GM21390 (cell line): ENCODE measurements around the gene DOK4.

Experiments
- ATAC-seq: cut with Tn5 transposase; IDR thresholded peaks from one replicate; pipeline ENCODE4 v1.9.1; 2021; ENCODE audit not compliant: unreplicated experiment

Gene DOK4

DNA sequence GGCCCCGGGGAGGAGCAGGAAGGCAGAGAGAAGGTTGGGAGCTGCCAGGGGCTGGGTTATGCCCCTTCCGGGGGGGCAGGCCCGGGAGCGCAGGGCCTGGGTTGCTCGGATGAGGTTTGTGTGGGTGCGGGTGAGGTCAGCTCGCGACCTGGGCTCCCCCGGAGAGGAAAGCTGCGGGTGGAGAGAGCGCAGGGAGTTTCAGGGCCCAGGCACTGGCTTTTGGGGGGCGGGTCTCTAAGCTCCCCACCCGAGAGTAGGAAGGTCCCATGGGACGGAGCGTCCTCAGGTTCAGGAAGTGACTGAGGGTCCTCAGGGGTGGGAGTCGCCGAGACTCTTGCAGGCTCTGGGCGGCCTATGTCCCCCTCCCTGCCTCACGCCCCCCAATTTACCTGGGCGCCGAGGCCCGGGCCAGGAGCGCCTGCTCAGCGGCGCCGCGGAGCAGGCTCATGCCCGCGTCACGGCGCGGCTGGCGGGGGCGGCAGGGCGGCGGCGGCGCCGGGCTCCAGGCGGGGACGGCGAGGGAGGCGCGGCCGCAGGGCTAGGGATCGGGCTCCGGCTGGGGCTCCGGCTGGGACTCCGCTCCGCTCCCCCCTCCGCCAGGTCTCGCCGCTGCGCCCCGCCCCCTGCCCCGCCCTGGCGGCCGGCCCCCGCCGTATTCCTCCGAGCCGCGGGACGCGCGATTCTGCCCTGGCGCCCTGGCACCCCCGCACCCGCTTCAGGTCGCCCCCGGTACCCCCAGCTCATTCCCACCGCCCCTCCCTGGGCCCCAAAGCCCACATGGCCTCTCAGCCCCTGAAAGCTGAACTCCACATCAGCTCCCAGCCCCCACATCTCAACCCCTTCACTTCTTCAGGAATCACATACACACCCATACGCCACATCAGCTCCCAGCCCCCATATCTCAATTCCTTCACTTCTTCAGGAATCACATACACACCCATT, at the start of gene DOK4:
Gene DOK4, minus strand, starts transcription at position 578 of the 942 bp plus-strand sequence. CDS start 6,986 bp downstream, outside the sequence.
- ATAC-seq = peak; percentile 92

DNA sequence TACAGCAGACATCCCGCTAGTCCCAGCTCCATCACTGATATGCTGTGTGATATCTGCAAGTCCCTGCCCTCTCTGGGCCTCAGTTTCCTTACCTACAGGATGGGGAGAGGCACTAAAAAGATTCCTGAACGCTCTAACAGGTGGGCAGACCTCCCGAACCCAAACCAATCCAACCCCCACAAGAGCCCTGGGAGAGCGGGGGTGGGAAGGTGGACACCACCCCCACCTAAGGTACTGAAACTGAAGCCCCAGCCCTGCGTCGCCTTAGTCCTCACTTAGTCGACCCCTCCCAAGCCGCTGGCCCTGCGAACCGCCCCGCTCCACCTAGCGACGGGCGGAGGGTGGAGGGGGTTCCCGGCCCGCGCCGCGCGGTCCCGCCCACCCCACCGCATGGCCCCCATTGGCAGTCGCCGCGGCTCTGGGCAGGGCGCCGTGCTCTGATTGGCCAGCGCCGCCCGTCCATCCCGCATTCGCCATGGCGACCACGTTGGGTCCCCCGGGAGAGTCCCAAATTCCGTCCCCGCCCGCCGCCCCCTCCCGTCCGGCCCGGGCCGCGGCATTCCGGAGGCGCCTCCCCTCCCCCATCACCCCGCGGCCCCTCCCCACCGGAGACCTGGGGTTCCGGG, 49.5 kb upstream of the DOK4 start:
- ATAC-seq = peak; percentile 60

DNA sequence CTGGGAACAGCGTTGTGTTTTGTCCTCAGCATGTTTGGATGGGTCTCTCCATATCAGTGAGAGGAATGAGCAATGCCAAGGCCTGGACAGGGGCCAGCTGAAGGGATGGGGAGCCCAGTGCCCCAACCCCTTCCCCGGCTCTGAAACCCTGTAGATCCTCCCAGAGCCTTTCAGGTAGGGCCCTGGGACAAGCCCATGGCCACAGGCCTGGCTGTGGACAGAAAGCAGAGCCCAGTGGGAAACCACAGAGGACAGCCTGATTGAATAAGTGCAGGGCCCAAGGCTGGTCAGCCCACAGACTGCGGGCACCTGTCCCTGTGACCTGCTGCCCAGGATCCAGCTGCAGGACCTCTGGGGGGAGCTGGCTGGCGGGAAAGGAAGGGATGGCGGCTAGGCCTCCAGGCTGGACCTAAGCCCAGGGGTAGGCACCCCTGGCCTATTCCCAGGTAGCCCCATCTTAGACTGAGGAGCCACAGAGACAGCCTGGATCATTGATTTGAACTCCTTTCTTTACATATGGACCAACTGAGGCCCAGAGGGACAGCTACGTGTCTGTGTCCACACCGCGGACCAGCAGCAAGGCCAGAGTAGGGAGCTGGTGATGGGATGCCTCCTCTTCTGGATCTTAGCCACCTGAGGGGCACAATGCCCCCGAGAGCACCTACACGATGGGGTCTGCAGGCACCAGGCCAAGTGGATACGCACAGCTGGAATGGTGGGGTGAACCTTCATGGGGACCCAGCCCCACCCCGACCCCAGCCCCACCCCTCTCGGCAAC, 48.8 kb upstream of the DOK4 start:
- no peak for ATAC-seq

DNA sequence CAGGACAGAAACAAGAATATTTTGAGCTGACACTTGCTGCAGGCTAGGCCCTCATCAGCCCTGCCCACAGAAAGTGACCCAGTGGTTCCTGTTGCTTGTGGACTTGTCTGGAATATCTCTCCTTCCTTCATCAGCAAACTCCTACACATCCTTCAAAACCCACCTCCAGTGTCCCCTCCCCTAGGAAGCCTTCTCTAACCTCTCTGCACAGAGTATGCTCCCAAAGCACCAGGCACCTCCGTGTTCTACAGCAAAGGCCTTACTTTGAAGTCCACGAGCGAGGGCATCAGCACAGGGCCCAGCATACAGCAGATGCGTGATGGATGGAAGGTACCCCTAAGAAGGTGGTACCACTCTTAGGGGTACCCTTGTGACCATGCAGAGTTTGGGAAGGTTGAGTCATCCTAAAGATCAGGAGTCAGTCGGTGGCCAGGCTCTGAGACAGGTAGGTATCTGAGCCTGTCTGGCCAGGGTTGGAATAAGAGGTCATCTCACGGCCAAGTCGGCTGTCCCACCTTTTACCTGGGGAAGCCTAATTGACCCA, 48.1 kb upstream of the DOK4 start:
- ATAC-seq = no peak

DNA sequence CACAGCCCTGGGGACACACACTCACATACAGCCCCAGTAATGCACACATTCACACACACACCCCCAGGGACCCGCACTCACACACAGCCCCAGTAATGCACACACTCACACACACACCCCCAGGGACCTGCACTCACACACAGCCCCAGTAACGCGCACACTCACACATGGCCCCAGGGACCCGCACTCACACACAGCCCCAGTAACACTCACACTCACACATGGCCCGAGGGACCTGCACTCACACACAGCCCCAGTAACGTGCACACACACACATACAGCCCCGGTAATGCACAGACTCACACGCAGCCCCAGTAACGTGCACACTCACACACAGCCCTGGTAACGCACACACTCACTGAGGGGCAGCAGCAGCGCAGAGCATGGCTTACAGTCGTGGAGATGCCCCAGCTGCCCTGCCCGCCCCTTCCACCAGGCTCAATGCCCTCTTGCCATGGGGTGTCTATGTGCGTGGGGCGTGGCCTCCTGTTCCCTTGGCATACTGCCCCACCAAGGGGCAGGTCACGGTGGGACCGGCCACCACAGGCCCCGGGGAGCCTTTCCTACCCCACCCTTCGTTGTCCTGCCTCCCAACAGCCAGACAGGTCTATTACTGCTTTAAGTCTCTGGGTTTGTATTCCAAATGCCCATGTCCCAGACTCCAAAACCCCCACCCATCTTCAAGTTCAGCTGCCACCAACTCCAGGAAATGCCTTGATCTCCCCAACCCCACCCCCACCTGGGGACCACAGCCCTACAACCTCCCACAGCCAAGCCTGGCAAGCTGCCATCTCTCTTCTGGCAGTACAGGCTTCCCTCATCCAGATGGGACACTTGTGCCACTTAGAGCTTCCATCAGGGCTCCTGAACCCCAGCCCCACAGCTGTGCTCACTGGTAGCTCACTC, 47.4 kb upstream of the DOK4 start:
- no peak for ATAC-seq

DNA sequence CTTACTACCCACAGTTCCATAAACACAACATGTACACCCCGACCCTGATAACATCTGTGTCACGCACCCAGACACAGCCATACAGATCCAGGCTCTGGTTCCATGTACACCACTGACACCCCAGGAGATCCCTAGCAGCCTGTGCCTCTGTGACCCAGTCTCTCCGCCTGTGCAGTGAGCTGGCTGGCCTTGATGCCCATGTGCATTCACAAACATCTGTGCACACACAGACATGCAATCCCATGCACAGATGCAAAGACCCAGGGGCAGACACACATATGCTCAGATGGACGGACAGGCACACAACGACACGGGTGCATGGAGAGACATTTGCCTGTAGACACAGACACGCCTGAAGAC, 46.0 kb upstream of the DOK4 start:
- ATAC-seq = no peak

DNA sequence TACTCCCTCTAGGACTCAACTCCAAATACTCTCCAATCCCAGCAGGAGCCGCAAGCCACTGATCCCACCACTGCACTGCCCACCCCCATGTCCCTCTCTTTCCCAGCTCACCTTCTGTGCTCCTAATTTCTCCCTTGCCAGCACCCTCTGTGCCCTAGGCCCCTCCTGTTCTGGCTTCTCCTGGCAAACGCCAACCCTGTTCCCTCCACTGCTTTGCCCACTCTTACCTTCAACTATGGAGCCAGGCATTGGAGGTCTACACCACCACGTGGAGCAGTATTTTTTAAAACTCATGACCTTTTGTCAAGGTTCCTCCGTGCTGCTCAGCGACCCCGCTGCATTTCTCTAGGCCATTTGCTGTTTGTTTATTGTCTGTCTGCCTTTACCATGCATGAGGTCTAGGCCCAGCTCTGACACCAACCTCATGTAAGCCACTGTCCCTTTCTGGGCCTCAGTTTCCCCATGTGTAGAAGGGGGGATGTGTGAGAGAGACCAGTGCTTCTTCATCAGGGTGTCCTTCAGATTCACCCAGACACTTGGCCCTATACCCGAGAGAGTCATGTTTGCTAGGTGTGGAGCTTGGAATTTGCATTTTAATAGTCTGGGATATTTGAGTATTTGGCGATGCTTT, 45.5 kb upstream of the DOK4 start:
- ATAC-seq = no peak

DNA sequence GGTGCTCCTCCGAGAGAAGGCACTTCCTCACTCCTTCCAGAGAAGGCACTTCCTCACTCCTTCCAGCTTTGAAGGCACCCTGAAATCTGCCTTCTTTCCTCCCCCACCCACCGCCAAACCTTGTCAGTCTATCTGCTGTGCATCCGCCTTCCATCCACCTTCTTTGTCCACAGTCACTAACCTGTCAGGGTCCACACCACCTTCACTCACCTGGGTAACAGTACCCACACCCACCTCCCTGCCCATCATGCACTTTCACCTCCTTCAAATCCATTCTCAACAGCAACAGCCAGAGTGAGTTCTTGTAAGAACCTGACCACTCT, 44.9 kb upstream of the DOK4 start:
- no peak for ATAC-seq

DNA sequence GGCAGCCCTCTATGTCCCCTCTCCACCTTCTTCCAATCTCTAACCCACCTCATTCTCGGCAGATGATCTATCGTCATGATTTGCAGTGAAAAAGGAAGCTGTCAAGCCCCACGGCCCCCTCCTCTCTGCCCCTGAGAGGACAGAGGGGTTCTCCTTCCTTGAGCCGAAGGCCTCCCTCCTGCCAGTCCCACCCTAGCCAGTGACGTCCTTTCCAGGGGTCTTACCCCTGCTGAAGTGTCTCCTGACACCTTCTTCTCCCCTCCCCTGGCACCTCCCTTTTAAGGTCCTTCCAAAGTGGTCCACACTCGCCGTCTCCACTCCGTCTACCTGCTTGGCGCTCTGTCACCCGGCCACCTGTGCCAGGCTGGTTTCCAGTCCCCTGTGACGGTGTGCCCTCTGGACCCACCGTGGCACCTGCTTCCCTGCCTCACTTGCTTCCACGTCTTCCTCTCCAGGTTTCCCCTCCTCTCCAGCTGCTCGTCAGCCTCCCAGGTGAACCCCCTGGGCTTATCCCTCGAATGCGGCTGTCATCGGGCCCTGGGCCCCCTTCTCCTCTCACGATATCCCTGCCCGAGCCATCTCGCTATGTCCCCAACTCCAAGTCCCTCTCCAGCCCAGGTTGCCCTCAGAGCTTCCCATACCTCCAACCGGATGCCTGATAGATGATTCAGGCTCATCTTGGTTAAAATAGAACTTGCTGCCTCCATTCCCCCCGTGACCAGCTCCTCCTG, 44.4 kb upstream of the DOK4 start:
- no peak for ATAC-seq

DNA sequence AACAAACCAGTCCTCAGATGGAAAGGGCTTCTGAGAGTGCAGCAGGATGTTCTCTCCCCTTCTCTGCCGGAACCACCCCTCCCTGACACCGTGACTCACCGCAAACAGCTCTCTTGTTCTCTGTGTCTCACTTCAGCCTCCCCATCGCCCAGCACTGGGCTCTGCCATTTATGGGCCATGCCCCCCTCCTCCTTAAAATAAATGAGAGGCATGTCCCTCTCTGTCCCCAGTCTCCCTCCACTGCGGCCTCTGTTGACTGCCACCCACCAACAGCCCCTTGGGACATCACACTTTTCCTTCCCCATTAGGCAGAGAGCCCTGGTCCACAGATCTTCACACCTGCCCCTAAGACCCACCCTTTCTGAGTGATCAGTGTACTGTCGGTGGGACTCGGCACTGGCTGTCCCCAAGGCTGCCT, 43.8 kb upstream of the DOK4 start:
- peak; percentile 56 for ATAC-seq

DNA sequence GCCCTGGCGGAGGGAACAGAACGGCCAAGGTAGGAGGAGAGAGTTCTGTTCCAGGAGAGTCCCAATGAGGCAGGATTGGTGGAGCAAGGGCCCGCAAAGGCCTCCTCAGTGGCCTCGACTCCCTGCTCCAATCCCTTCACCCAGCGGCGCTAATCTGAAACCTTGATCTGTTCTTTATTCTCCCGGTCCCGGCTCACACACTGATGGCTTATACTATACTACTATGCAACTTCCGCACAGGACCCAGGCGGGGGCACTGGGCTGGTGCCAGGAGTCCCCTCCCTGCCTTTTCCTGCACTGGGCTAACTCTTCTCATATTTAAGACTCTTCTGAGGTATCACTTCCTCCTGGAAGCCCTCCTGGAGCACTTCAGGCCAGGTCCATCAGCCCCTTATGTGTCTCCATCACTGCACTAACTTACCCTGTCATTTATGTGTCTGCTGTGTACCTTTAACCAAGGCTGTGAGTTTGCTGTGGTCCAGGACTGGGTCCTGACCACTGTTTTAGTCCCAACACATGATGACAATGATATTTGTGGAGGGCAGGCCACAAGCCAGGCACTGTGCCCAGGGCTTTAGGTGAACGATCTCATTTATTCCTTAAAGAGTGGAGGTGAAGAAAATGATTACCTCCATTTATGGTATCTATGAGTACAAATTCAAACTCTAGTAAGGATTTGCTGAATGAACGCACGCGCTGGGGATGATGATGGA, 43.3 kb upstream of the DOK4 start:
- ATAC-seq = peak; percentile 13

DNA sequence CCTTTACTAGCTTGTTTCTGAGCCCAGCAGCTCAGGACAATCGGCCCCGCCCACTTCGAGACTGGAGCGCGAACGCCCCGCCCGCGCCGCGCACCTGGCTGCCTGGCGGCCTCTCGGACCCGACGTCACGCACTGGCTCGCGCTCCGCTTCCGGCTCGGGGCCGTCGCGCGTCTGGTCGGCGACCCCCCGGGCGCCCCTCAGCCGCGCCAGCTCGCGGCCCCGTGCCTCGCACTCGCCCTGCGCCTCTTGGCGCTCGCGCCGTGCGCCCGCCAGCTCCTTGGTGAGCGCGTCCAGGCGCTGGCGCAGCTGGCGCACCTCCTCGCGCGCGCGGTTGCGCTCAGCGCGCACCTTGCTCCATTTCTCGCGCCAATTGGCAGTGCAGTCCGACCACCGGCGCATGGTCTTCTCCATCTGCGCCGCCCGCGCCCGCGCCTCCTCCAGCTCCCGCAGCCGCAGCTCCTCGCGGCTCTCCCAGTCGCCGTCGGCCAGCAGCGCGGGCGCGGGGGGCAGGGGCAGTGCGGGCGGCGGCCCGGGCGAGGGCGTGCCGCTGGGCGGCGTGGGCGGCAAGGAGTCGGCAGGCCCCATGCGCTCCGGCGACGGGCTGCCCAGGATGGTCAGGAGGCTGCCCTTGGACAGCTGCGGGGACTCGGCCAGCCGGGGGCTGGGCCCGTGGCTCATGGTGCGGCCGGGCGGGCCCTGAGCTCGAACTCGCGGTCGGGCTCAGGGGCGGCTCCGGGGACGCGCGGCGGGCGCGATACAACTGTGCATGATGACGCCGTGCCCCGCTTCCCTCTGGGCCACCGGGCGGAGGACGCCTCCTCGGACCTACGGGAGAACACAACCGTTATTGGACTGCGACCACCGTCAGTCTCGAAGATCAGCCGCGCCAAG, 42.5 kb upstream of the DOK4 start:
- ATAC-seq = no peak

DNA sequence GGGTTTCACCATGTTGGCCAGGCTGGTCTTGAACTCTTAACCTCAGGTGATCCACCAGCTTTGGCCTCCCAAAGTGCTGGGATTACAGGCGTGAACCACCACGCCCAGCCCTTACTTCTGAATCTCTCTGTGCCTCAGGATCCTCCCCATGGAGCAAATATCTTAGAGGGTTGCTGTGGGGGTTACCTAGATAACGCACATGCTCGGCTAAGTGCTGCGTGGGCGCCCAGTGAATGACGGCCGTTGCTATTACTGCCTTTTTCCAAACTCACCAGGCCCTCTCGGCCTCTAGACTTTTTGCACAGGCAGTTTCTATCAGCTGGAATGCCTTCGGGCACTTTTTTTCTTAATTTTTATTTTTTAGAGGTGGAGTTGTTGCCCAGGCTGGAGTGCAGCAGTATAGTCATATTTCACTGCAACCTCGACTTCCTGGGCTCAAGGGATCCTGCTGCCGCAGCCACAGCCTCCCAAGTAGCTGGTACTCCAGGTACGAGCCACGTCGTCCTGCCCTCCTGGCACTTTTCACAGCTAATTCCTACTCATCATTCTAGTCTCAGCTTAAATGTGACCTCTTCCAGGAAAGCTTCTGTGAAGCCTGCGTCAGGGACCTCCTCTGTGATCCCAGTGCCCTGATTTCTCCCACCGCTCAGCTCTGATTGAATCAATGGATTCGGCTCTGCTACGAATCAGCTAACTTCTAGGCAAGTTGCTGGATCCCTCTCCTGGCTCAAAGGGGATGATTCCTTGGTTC, 41.5 kb upstream of the DOK4 start:
- no peak for ATAC-seq

DNA sequence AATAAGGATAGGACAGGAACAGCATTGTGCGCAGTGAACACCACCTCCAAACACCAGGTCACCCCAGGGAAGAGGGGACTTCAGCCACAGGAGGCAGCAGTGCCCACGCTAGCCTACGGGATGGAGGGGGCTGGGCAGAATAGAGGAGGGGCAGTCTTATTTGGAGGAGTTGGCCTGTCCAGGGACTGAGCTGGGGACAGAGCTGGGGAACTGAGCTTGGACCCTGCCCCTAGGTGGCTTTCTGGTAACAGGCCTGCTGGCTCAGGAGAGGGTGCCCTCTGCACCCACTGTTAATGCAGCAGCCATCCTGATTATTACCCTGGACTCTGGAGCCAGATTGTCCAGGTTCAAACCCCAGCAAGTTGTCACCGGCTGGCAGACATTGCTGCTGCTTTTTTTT, 40.7 kb upstream of the DOK4 start:
- no peak for ATAC-seq

DNA sequence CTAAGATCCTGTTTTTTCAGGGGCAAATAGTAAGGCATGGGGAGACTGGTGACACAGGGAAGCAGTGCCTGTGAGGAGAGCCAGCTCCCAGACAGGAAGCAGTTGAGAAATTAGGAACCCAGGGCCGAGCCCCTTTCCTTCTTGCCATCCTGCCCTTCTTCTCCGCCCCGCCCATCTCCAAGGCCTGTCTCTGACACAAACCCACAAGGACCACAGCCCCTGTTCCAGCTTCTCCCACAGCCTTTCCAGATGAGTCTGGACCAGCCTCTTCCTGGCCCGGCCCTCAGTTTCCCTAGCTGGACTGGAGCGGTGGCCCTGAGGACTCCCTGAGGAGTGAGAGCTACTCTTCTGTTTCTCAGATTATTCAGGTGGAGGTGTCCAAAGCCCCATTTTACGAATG, 40.2 kb upstream of the DOK4 start:
- ATAC-seq = no peak

DNA sequence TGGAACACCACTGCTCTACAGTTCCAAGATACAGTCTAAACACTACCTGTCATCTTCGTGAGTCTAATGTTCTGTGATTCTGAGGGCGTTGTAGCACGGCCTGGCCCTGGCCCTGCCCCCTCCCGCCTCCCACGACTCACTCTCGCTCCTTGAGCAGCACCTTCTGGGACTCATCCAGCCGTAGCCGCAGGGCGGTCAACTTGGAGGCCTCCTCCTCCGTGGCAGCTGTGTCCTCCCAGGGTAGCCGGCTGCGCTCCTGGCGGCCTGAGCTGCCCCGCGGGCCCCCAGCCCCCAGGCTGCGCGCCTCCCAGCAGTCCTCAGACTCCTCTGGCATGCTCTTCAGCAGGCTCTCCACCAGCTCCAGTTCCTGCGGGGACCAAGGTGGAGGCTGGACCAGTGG, 39.5 kb upstream of the DOK4 start:
- no peak for ATAC-seq

DNA sequence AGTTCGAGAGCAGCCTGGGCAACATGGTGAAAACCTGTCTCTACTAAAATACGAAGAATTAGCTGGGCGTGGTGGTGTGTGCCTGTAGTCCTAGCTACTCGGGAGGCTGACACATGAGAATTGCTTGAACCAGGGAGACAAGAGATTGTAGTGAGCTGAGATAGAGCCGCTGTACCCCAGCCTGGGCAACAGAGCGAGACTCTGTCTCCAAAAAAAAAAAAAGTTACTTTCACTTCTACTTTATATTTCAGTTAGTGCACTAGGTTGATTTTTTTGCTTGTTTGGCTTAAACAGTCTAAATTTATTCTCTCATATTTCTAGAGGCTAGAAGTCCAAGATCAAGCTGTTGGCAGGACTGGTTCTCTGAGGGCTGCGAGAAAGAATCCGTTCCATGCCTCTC, 36.7 kb upstream of the DOK4 start:
- no peak for ATAC-seq
